ENCODE data around the gene RTL3.

RTL3 gene

GRCh38 chrX:78618987-78619386 is 40.1 kb downstream of the RTL3 start:
- DNase-seq (ENCODE audit: low spot score) = no peak

- DNase-seq (ENCODE audit: low spot score) = no peak
Observed at GRCh38 chrX:78614264-78614663, 44.9 kb downstream of the RTL3 start.
